HepG2 (cell line): Measurements from ENCODE around the gene SELENOV. TPM values are rescaled to one million over a fixed set of nuclear protein-coding genes. Genes with fewer than 3 reads are reported as not detected.

Experiments used
- NR2C2 ChIP-seq: sonication (generic); formaldehyde crosslinking; IDR thresholded peaks from 2 replicates; pipeline ENCODE4 v1.4.0; 2020; ENCODE audit warnings: missing genetic modification reagents, mild to moderate bottlenecking, moderate library complexity, borderline replicate concordance
- PHF20 ChIP-seq: sonication (generic); formaldehyde crosslinking; IDR thresholded peaks from 2 replicates; pipeline ENCODE4 v1.5.0; 2020; ENCODE audit warnings: mild to moderate bottlenecking, missing genetic modification reagents
- RARA ChIP-seq: IDR thresholded peaks from 2 replicates; pipeline ENCODE4 v1.6.1; 2016; ENCODE audit warnings: missing genetic modification reagents, missing compliant biosample characterization
- TMF1 ChIP-seq: sonication (generic); formaldehyde crosslinking; IDR thresholded peaks from 2 replicates; pipeline ENCODE4 v1.8.1; 2022; ENCODE audit warnings: low read depth, missing genetic modification reagents
- ZBTB21 ChIP-seq: sonication (generic); formaldehyde crosslinking; IDR thresholded peaks from 2 replicates; pipeline ENCODE4 v1.4.0; 2020; ENCODE audit warnings: missing genetic modification reagents
- ZNF292 ChIP-seq: sonication (generic); formaldehyde crosslinking; IDR thresholded peaks from 2 replicates; pipeline ENCODE4 v1.8.1; 2022; ENCODE audit warnings: mild to moderate bottlenecking, low read depth, missing genetic modification reagents, borderline replicate concordance
- ZNF3 ChIP-seq: IDR thresholded peaks from 2 replicates; pipeline ENCODE4 v1.7.0; 2017; ENCODE audit warnings: inconsistent platforms
- ZNF367 ChIP-seq: sonication (generic); formaldehyde crosslinking; IDR thresholded peaks from 2 replicates; pipeline ENCODE4 v1.4.0; 2020; ENCODE audit warnings: missing genetic modification reagents, borderline replicate concordance
- ZNF382 ChIP-seq: sonication (generic); formaldehyde crosslinking; IDR thresholded peaks from 2 replicates; pipeline ENCODE4 v1.5.0; 2020; ENCODE audit warnings: missing genetic modification reagents, mild to moderate bottlenecking, borderline replicate concordance
- ZNF589 ChIP-seq: sonication (generic); formaldehyde crosslinking; conservative IDR thresholded peaks from 2 replicates; pipeline ENCODE4 v1.8.0; 2022; ENCODE audit warnings: mild to moderate bottlenecking, moderate library complexity, missing genetic modification reagents
- ZNF737 ChIP-seq: sonication (generic); formaldehyde crosslinking; IDR thresholded peaks from 2 replicates; pipeline ENCODE4 v1.5.0; 2020; ENCODE audit warnings: missing genetic modification reagents, mild to moderate bottlenecking, borderline replicate concordance
- polyA plus RNA-seq, 8 experiments: library from polyadenylated mRNA; depleted of rRNA in 3 of 8; stranded (reverse) in 7 of 8; unstranded in 1 of 8; fragments of >200 nt; fragmentation: Illumina TruSeq in 4 of 8; extraction: Trizol in 4 of 8; gene quantifications; 2 replicates each; pipeline versions ENCODE4 v1.2.1 to v1.2.3, GENCODE V29; 2011 to 2016; ENCODE audit warnings: low read depth in 4 of 8, missing spikeins in 1 of 8, mixed read lengths in 1 of 8; ENCODE audit not compliant: insufficient read depth in 1 of 8
- total RNA-seq, 5 experiments: library from RNA; depleted of rRNA; stranded (reverse); fragments of >200 nt; fragmentation: Illumina TruSeq; extraction: Trizol; gene quantifications; 2 replicates each; pipeline ENCODE4 v1.2.3, GENCODE V29; 2016; ENCODE audit warnings: low read depth in 1 of 5
- TF ChIP-seq, protein P1 (sequence below): fragments of 450-650 bp; IDR thresholded peaks from 2 replicates; pipeline ENCODE4 v1.6.1; 2017; ENCODE audit warnings: mild to moderate bottlenecking
- TF ChIP-seq, protein P2 (sequence below): sonication (generic); formaldehyde crosslinking; IDR thresholded peaks from 2 replicates; pipeline ENCODE4 v1.8.0; 2022; ENCODE audit warnings: missing genetic modification reagents, mild to moderate bottlenecking, moderate library complexity, borderline replicate concordance
- TF ChIP-seq, protein P3 (sequence below): sonication (generic); formaldehyde crosslinking; conservative IDR thresholded peaks from 2 replicates; pipeline ENCODE4 v1.8.0; 2022; ENCODE audit warnings: low read depth, missing genetic modification reagents
- TF ChIP-seq, protein P4 (sequence below): fragments of 450-650 bp; IDR thresholded peaks from 2 replicates; pipeline ENCODE4 v1.6.1; 2017
- TF ChIP-seq, protein P5 (sequence below): sonication (generic); formaldehyde crosslinking; IDR thresholded peaks from 2 replicates; pipeline ENCODE4 v1.8.0; 2022; ENCODE audit warnings: missing genetic modification reagents, low read depth, mild to moderate bottlenecking, borderline replicate concordance
- TF ChIP-seq, protein P6 (sequence below): IDR thresholded peaks from 2 replicates; pipeline ENCODE4 v1.6.1; 2016; ENCODE audit warnings: missing compliant biosample characterization, missing genetic modification reagents, borderline replicate concordance

Gene SELENOV
- total and polyA plus RNA-seq, 2 of the 13 experiments (the other 11 are each of a cell fraction or from before 2014, with no cell fraction given), result not detected

DNA sequence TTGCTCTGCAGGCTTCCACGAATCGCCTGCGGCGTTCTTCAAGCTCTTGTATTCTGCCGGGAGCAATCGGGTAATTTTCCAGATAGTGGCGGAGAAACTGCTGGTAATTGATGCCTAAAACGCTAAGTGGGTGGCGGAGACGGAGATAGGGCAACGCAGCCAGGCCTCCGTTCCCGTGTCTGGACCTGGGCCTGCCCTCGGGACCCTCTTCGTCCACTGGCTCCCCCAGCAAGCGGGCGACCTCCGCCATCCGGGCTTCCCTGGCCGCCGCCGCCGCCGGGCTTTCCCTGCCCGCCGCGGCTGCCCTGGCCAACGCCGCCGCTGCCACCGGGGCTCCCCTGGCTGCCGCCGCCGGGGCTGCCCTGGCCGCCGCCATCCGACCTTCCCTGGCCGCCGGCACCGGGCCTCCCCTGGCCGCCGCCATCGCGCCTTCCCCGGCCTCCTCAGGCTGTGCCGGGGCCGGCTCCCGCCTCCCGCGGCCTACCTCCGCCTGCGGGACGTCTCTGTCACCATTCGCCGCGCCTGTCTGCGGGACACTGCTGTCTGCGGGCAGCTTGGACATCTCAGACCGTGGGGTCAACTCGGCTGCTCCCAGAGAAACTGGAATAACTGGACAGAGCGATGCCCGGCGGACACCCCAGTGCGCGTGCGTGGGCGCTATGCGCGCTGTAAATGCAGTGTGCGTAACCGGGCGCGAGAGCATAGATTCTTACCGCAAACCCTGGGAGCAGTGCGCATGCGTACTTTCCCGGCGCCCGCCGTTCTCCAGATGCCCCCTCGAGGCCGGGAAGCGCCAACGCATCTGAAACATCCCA lies 24.8 kb downstream of the SELENOV start, which contains the start of gene EID2 (continued):
- TF ChIP-seq, protein P1, sequence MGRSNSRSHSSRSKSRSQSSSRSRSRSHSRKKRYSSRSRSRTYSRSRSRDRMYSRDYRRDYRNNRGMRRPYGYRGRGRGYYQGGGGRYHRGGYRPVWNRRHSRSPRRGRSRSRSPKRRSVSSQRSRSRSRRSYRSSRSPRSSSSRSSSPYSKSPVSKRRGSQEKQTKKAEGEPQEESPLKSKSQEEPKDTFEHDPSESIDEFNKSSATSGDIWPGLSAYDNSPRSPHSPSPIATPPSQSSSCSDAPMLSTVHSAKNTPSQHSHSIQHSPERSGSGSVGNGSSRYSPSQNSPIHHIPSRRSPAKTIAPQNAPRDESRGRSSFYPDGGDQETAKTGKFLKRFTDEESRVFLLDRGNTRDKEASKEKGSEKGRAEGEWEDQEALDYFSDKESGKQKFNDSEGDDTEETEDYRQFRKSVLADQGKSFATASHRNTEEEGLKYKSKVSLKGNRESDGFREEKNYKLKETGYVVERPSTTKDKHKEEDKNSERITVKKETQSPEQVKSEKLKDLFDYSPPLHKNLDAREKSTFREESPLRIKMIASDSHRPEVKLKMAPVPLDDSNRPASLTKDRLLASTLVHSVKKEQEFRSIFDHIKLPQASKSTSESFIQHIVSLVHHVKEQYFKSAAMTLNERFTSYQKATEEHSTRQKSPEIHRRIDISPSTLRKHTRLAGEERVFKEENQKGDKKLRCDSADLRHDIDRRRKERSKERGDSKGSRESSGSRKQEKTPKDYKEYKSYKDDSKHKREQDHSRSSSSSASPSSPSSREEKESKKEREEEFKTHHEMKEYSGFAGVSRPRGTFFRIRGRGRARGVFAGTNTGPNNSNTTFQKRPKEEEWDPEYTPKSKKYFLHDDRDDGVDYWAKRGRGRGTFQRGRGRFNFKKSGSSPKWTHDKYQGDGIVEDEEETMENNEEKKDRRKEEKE, result no peak
- TF ChIP-seq, protein P2, sequence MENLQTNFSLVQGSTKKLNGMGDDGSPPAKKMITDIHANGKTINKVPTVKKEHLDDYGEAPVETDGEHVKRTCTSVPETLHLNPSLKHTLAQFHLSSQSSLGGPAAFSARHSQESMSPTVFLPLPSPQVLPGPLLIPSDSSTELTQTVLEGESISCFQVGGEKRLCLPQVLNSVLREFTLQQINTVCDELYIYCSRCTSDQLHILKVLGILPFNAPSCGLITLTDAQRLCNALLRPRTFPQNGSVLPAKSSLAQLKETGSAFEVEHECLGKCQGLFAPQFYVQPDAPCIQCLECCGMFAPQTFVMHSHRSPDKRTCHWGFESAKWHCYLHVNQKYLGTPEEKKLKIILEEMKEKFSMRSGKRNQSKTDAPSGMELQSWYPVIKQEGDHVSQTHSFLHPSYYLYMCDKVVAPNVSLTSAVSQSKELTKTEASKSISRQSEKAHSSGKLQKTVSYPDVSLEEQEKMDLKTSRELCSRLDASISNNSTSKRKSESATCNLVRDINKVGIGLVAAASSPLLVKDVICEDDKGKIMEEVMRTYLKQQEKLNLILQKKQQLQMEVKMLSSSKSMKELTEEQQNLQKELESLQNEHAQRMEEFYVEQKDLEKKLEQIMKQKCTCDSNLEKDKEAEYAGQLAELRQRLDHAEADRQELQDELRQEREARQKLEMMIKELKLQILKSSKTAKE (CRISPR knock-in tag), result no peak
- TF ChIP-seq ZNF737 (CRISPR knock-in tag), result no peak
- TF ChIP-seq ZBTB21 (CRISPR knock-in tag), result no peak
- TF ChIP-seq, protein P3, sequence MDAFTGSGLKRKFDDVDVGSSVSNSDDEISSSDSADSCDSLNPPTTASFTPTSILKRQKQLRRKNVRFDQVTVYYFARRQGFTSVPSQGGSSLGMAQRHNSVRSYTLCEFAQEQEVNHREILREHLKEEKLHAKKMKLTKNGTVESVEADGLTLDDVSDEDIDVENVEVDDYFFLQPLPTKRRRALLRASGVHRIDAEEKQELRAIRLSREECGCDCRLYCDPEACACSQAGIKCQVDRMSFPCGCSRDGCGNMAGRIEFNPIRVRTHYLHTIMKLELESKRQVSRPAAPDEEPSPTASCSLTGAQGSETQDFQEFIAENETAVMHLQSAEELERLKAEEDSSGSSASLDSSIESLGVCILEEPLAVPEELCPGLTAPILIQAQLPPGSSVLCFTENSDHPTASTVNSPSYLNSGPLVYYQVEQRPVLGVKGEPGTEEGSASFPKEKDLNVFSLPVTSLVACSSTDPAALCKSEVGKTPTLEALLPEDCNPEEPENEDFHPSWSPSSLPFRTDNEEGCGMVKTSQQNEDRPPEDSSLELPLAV (CRISPR knock-in tag), result no peak
- TF ChIP-seq ZNF382, result no peak
- TF ChIP-seq ZNF292 (CRISPR knock-in tag), result no peak
- no peak for TF ChIP-seq TMF1
- TF ChIP-seq NR2C2 (CRISPR knock-in tag), result no peak
- TF ChIP-seq, protein P4, sequence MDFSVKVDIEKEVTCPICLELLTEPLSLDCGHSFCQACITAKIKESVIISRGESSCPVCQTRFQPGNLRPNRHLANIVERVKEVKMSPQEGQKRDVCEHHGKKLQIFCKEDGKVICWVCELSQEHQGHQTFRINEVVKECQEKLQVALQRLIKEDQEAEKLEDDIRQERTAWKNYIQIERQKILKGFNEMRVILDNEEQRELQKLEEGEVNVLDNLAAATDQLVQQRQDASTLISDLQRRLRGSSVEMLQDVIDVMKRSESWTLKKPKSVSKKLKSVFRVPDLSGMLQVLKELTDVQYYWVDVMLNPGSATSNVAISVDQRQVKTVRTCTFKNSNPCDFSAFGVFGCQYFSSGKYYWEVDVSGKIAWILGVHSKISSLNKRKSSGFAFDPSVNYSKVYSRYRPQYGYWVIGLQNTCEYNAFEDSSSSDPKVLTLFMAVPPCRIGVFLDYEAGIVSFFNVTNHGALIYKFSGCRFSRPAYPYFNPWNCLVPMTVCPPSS, result no peak
- TF ChIP-seq ZNF589, result no peak
- no peak; the same call in 1 of the 2 replicates for TF ChIP-seq PHF20 (CRISPR knock-in tag)
- TF ChIP-seq, protein P5, sequence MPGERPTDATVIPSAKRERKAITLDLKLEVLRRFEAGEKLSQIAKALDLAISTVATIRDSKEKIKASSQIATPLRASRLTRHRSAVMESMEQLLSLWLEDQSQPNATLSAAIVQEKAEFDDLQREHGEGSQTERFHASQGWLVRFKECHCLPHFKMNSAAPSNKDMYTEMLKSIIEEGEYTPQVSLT, result no peak
- TF ChIP-seq, protein P6, sequence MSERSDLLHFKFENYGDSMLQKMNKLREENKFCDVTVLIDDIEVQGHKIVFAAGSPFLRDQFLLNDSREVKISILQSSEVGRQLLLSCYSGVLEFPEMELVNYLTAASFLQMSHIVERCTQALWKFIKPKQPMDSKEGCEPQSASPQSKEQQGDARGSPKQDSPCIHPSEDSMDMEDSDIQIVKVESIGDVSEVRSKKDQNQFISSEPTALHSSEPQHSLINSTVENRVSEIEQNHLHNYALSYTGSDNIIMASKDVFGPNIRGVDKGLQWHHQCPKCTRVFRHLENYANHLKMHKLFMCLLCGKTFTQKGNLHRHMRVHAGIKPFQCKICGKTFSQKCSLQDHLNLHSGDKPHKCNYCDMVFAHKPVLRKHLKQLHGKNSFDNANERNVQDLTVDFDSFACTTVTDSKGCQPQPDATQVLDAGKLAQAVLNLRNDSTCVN (CRISPR knock-in tag), result no peak
- TF ChIP-seq ZNF367, result no peak; the same call in 1 of the 2 replicates
- TF ChIP-seq RARA (CRISPR knock-in tag), result no peak
- no peak for TF ChIP-seq ZNF3
